HG02852 (cell line): ENCODE measurements around the gene PGC.
"Not testable (repeated sequence)": the region's sequence is repeated elsewhere in the genome, so short reads cannot be mapped to it uniquely, and the experiment has no call there.

ENCODE experiments used
- ATAC-seq: cut with Tn5 transposase; IDR thresholded peaks from one replicate; pipeline ENCODE4 v1.9.1; 2021; ENCODE audit warnings: mild to moderate bottlenecking, moderate library complexity; ENCODE audit not compliant: unreplicated experiment

Gene PGC

GRCh38 chr6:41777551-41778285, 30.5 kb upstream of the PGC start:
- no peak for ATAC-seq

- no peak for ATAC-seq
Measured at GRCh38 chr6:41775293-41775882, 28.2 kb upstream of the PGC start.

DNA sequence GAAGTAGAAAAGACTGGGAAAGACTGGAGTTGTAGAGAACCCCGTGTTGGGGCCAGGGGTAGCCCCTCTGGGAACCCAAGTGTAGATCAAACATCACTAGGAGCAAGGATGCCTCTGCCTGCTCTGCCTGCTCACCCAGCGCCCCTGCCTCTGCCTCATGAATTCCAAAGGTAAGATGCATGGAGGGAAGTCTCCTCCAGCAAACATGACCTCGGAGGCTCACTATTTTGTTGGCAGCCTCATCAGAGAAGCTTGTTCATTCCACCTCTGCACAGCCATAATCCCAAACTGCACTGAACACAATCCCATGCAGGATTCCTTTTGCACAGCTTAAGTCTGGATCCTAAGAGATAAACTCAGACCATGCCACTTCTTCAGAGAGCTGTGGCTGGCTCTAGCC, 27.6 kb upstream of the PGC start:
- ATAC-seq = no peak

DNA sequence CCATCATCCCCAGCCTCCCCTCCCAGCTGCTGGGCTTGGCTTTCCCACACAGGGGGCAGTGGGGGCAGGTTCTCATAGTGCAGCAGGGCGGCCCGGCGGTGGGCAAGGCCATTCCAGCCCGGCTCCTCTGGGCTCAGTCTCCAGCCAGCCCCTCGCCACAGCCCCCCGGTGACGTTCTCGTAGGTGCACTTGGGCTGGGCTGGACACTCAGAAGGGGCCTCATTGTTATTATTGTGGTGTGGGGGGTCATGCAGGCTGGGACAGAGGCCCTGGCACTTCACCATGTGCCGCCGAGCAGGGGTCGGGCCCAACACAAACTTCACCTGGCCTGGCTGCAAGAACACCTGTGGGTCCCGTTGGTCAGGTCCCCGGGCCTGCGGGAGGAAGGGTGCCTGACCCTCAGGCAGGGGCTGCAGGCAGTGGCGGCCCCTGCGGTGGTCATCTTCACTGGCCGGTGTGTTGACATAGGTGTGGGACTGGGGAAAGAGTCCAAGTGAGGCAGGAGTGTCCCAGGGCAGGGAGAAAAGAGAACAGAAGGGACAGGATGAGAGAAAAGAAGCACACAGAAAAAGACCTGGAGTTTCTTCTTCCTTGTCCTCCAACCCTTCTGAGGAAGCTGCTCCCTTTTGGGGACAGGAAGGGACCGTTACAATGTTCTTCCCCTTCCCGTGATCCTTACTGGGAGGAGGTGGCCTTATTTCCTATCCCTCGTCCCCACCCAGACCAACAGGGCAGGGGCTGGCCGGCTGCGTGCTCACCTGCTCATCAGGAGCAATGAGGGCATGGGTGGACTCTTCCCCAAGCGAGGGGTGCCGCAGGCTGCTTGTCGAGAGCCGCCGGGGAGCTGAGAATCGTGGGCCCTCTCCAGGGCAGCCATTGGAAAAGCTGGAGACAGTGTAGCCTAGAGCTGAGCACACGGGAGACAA, 24.1 kb upstream of the PGC start:
- ATAC-seq = no peak

GRCh38 chr6:41770381-41771057, 23.3 kb upstream of the PGC start:
- ATAC-seq = no peak

GRCh38 chr6:41769376-41769775, 22.2 kb upstream of the PGC start:
- ATAC-seq = no peak

- no peak for ATAC-seq
Measured at GRCh38 chr6:41768545-41769308, 21.5 kb upstream of the PGC start.

- ATAC-seq = no peak
Measured at GRCh38 chr6:41767112-41767833, 20.1 kb upstream of the PGC start.

DNA sequence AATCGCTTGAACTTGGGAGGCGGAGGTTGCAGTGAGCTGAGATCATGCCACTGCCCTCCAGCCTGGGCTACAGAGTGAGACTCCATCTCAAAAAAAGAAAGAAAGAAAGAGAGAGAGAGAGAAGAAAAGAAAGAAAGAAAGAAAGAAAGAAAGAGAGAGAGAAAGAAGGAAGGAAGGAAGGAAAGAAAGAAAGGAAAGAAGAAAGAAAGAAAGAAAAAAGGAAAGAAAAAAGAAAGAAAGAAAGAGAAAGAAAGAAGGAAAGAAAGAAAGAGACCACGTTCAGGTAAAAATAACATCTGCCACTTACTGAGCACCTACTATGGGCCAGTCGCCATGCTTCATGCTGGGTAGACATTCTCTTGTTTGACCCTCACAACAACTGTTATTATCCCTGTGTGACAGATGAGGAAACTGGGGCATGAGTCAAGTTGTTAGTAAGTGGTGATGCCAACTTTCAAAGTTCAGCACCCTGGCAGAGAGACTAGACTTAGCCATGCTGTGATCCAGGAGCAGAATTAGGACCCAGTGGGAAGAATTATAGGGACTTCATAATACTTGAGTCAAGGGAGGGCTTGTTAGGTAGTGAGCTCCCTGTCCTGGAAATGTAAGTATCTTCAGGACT, 19.0 kb upstream of the PGC start:
- not testable (repeated sequence) for ATAC-seq

DNA sequence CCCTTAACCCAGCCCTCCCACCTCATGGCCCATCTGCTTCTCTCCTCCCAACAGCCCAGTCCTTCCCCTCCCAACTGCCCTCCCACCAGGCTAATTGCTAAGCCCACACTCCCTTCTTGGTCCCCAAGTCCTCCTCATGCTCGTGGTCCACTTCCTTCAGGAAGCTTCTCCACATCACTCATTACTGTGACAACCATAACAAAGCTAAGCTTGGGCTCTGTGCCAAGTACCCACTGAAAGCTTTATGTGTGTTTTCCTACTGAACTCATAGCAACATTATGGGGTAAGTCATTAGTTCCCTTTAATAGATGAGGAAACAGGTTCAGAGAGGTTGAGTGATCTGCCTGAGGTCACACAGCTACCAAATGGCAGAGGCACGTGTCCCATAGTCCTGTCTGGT, 16.3 kb upstream of the PGC start:
- ATAC-seq = no peak

- no peak for ATAC-seq
Measured at GRCh38 chr6:41759905-41760579, 12.8 kb upstream of the PGC start.

DNA sequence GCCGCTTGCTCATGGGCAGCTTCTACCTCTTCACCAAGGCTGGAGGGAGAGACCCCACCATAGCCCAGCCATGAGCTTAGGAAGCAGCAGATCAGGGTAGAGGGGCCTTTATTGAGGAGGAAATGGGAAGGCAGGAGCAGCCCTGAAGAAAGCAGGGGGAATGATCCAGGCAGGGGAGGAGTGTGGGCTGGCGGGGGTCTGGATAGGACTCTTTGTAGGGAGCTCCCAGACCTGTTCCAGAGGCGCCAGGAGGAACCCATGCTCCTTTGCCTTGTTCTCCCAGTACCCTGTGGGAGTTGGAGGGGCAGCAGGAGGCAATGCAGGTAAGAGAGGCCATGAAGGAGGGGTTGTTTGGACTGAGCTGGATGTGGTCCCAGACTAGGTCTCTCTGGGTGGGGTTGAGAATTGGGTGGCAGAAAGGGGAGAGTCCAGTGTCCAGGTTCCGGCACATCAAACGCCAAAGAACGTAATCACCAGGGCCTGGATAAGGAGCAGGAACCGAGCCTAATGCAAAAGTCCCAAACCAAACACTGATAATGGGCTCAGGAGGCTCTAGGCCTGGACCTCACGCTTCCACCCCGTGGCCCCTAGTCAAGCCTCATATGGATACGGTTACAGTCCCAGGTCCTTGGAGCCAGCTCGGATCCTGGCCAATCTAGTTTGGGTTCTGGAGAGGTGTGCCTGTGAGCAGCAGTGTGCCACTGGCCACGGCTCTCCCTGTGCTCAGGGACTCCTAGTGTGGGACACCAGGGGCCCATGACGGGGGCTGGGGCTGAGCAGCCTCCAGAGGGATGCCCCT, 12.1 kb upstream of the PGC start:
- no peak for ATAC-seq

DNA sequence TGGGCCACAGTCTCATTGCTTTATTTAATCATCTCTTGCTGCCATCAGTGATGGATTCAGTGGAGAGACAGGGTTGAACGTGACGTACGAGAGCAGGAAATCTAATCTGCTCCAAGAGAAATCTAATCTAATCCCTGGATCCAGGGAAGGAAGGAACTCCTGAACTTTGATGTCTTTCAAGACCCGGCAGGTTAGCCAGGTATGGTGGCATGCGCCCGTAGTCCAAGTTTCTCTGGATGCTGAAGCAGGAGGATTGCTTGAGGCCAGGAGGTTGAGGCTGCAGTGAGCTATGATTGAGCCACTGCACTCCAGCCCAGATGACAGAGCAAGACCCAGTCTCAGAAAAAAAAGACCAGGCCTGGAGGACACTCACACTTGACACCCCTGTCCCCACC, 11.4 kb upstream of the PGC start:
- ATAC-seq = no peak

- no peak for ATAC-seq
Measured at GRCh38 chr6:41757931-41758640, 10.9 kb upstream of the PGC start.

DNA sequence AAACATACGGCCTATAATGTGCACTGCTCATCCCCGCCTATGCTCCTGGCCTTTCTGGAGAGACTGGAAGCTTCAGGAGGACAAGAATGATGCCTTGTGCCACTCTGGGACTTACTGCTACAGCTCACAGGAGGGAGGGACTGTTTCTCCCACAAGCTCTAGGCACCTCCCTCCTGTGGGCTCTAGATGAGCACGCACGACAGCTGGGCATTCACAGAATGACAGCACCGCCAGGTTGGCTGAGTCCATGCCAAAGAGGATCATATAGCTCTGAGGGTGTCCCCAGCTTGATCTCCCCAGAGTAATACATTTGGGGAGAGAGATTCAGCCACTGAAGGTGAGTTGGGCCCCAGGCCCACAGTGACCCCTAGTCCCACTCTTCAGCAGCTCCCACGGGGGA, 10.1 kb upstream of the PGC start:
- ATAC-seq = no peak

DNA sequence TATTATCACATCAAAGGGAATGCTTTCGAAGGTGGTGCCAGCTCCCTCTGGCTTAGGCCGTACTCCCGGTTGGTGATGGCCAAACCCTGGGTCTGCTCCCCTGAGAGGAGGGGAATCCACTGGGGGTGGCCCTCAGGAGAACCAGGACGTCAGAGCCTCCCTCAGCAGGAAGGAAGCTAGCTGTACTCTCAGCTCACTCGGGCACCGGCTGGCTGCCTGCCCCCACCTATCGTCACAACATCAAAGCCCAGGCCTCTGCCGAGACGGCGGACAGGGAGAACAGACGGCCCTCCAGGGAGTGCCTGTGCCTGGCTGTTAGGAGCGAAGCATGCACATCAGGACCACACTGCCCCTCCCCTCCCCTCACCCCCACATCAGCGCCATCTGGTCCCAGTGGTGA, 9.2 kb upstream of the PGC start:
- no peak for ATAC-seq

- no peak for ATAC-seq
Measured at GRCh38 chr6:41755895-41756294, 8.7 kb upstream of the PGC start.
